Fibroblast of villous mesenchyme (primary cell): ENCODE data around the gene POLA2. TPM values are rescaled to one million over a fixed set of nuclear protein-coding genes. Genes with fewer than 3 reads are reported as not detected.

Experiments
- DNase-seq: peaks from one replicate; pipeline ENCODE4 v3.0.0-alpha.2; 2010; ENCODE audit warnings: low read depth
- H3K4me3 ChIP-seq: 2 replicates; pipeline ENCODE4 v1.5.1; 2011; ENCODE audit warnings: low read depth, mild to moderate bottlenecking, low read length
- total RNA-seq: library from RNA; depleted of rRNA; stranded (reverse); fragments of >200 nt; gene quantifications from 2 replicates; pipeline ENCODE4 v1.2.3, GENCODE V29; 2012
- TF ChIP-seq, protein P1 (sequence below): IDR thresholded peaks from 2 replicates; pipeline ENCODE4 v1.5.1; 2012; ENCODE audit warnings: low read depth, mild to moderate bottlenecking, low read length; ENCODE audit not compliant: insufficient read depth

The POLA2 gene
- total RNA-seq, 1 donor: 12.1 TPM

- no peak for DNase-seq
- no peak overlapping the region for H3K4me3 ChIP-seq
- TF ChIP-seq, protein P1, sequence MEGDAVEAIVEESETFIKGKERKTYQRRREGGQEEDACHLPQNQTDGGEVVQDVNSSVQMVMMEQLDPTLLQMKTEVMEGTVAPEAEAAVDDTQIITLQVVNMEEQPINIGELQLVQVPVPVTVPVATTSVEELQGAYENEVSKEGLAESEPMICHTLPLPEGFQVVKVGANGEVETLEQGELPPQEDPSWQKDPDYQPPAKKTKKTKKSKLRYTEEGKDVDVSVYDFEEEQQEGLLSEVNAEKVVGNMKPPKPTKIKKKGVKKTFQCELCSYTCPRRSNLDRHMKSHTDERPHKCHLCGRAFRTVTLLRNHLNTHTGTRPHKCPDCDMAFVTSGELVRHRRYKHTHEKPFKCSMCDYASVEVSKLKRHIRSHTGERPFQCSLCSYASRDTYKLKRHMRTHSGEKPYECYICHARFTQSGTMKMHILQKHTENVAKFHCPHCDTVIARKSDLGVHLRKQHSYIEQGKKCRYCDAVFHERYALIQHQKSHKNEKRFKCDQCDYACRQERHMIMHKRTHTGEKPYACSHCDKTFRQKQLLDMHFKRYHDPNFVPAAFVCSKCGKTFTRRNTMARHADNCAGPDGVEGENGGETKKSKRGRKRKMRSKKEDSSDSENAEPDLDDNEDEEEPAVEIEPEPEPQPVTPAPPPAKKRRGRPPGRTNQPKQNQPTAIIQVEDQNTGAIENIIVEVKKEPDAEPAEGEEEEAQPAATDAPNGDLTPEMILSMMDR: no peak
Observed at GRCh38 chr11:65217441-65218423, 44.0 kb upstream of the POLA2 start.

DNA sequence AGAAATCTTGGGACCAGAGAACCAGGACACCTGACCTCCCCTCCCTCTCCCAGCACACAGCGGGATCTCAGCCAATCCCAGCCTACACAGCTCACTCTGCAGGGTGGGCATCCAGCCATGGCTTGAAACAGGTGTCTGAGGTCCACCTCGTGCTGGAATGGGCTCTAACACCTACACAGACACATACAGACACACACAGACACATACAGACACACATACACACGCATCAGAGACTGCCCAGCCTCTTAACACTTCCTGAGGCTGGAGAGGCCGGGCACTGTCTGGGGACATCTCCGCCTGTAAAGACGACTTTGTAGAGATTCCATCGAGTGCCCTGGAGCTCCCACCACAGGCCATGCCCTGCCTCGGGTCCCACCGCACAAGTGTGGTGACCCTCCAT is 43.3 kb upstream of the POLA2 start:
- no peak overlapping the region for H3K4me3 ChIP-seq
- DNase-seq: no peak
- TF ChIP-seq, protein P1: no peak

GRCh38 chr11:65219930-65220213 is 41.9 kb upstream of the POLA2 start:
- TF ChIP-seq, protein P1: no peak
- peak; percentile 53 for DNase-seq
- no peak overlapping the region for H3K4me3 ChIP-seq

GRCh38 chr11:65221026-65221425 is 40.7 kb upstream of the POLA2 start:
- no peak overlapping the region for H3K4me3 ChIP-seq
- no peak for DNase-seq
- TF ChIP-seq, protein P1: no peak

GRCh38 chr11:65223011-65223410 is 38.8 kb upstream of the POLA2 start:
- TF ChIP-seq, protein P1: no peak
- H3K4me3 ChIP-seq: no peak overlapping the region
- no peak for DNase-seq

GRCh38 chr11:65224930-65225278 is 36.9 kb upstream of the POLA2 start:
- TF ChIP-seq, protein P1: no peak
- H3K4me3 ChIP-seq: no peak overlapping the region
- peak; percentile 81 for DNase-seq
